Naive thymus-derived CD4-positive, alpha-beta T cell (primary cell): ENCODE measurements around the gene CXCL5. TPM values are rescaled to one million over a fixed set of nuclear protein-coding genes. Genes with fewer than 3 reads are reported as not detected.

ENCODE experiments used
- ATAC-seq: fragments of 150-1000 bp; cut with Tn5 transposase; 2 replicates; pipeline ENCODE4 v1.10.0; 2021; ENCODE audit warnings: mild to moderate bottlenecking, moderate library complexity
- CTCF ChIA-PET: fragments of 350-600 bp; sonication (Branson Sonifier 250); formaldehyde crosslinking; loops from one replicate; lab custom pipeline; 2021; ENCODE audit warnings: antibody characterized with exemption; lab: Charles Lee
- POLR2A ChIA-PET: fragments of 350-600 bp; sonication (Branson Sonifier 250); formaldehyde crosslinking; loops from one replicate; lab custom pipeline; 2021; ENCODE audit warnings: antibody characterized with exemption, inconsistent platforms; lab: Charles Lee
- DNase-seq, 9 donors: peaks; one replicate each; pipeline versions ENCODE4 v3.0.0 to v3.0.0-alpha.2; 2020 to 2022; ENCODE audit warnings: mixed read lengths in 1 of 9
- H3K27ac ChIP-seq: one replicate; pipeline ENCODE4 v1.7.0; 2013; ENCODE audit warnings: mild to moderate bottlenecking, low read depth, low read length, moderate library complexity
- H3K27me3 ChIP-seq, 2 donors: one replicate each; pipeline ENCODE4 v1.7.0; 2013; ENCODE audit warnings: low read length in 2 of 2, mild to moderate bottlenecking in 2 of 2, moderate library complexity in 2 of 2; ENCODE audit not compliant: control insufficient read depth in 2 of 2, insufficient read depth in 2 of 2
- H3K36me3 ChIP-seq, 3 experiments: 1 replicate in 2 of 3; 2 replicates in 1 of 3; pipeline ENCODE4 v1.7.0; 2013; ENCODE audit warnings: low read length in 3 of 3, mild to moderate bottlenecking in 3 of 3, moderate library complexity in 1 of 3; ENCODE audit not compliant: insufficient read depth in 3 of 3, control insufficient read depth in 2 of 3
- H3K4me1 ChIP-seq, 2 donors: one replicate each; pipeline ENCODE4 v1.7.0; 2013; ENCODE audit warnings: low read length in 2 of 2, mild to moderate bottlenecking in 2 of 2, moderate library complexity in 1 of 2; ENCODE audit not compliant: control insufficient read depth in 2 of 2, insufficient read depth in 2 of 2
- H3K4me3 ChIP-seq: 2 replicates; pipeline ENCODE4 v1.7.0; 2013; ENCODE audit warnings: mild to moderate bottlenecking, low read length
- H3K9me3 ChIP-seq, 3 experiments: 1 replicate in 2 of 3; 2 replicates in 1 of 3; pipeline ENCODE4 v1.7.0; 2013; ENCODE audit warnings: low read length in 3 of 3; ENCODE audit not compliant: control insufficient read depth in 2 of 3
- H3K27ac Mint-ChIP-seq, 9 donors: one replicate each; pipeline ENCODE4 v1.8.0; 2020 to 2022; ENCODE audit warnings: mixed read lengths in 9 of 9, mild to moderate bottlenecking in 8 of 9, moderate library complexity in 5 of 9, inconsistent platforms in 2 of 9
- H3K27me3 Mint-ChIP-seq, 5 donors: one replicate each; pipeline ENCODE4 v1.8.0; 2021 to 2022; ENCODE audit warnings: mixed read lengths in 5 of 5, mild to moderate bottlenecking in 1 of 5
- H3K36me3 Mint-ChIP-seq, 5 donors: one replicate each; pipeline ENCODE4 v1.8.0; 2020 to 2022; ENCODE audit warnings: mixed read lengths in 5 of 5, mild to moderate bottlenecking in 3 of 5, inconsistent platforms in 1 of 5
- H3K4me1 Mint-ChIP-seq, 7 donors: one replicate each; pipeline ENCODE4 v1.8.0; 2020 to 2022; ENCODE audit warnings: mixed read lengths in 7 of 7, mild to moderate bottlenecking in 3 of 7, inconsistent platforms in 1 of 7
- H3K4me3 Mint-ChIP-seq, 10 donors: one replicate each; pipeline ENCODE4 v1.8.0; 2020 to 2022; ENCODE audit warnings: mild to moderate bottlenecking in 10 of 10, mixed read lengths in 10 of 10, moderate library complexity in 6 of 10, inconsistent platforms in 2 of 10
- H3K9me3 Mint-ChIP-seq, 11 donors: one replicate each; pipeline ENCODE4 v1.8.0; 2020 to 2022; ENCODE audit warnings: mixed read lengths in 11 of 11, mild to moderate bottlenecking in 4 of 11, inconsistent platforms in 1 of 11, moderate library complexity in 1 of 11
- intact Hi-C, 2 donors: fragments of 100-400 bp; cut with micrococcal nuclease; formaldehyde crosslinking; loops; one replicate each; pipeline ENCODE4 v1.15.1; 2023
- polyA plus RNA-seq, 2 donors: library from polyadenylated mRNA; unstranded; fragments of 300-500 nt; fragmentation: Illumina TruSeq; gene quantifications; one replicate each; pipeline ENCODE4 v1.2.3, GENCODE V29; 2021
- total RNA-seq, 6 experiments: library from RNA in 5 of 6; stranded (reverse) in 5 of 6; gene quantifications; 1 replicate in 5 of 6; 2 replicates in 1 of 6; pipeline ENCODE4 v1.2.3 and lab custom pipeline; 2021 to 2026

Gene CXCL5
- total and polyA plus RNA-seq, 7 experiments from 2014 or later: 0.29 TPM; not detected in 6

DNA sequence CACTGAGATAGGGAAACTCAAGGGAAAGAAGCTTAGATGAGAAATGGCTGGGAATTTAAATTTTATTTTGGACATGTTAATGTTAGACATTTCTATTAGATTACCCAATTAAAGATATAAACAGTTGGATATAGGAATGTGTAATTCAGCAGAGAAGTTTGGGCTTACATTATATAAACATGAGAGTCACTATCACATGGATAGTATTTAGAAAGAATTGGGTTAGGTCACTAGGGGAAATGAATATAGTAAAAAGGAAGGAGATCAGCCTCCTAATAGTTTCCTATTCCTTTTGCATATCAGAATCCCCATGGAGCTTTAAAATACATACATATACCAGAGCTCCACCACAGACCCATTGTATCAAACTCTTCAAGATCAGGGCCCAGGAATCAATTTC, 19.6 kb upstream of the CXCL5 start:
- Histone ChIP-seq H3K4me3 (no peak overlapping the region), H3K36me3 (no peaks in the 10 kb centered on the region), H3K27ac (no peak overlapping the region), H3K27me3 (no peaks in the 10 kb centered on the region), H3K4me1 (no peaks in the 10 kb centered on the region), H3K9me3 (no peaks in the 10 kb centered on the region)
- H3K4me3 Mint-ChIP-seq: no peak overlapping the region
- peak; percentile 28 for ATAC-seq
- peaks cover 0 to 12% (median 4%) of the 10 kb centered on the region in 5 donors for H3K27me3 Mint-ChIP-seq
- H3K4me1 Mint-ChIP-seq: peaks cover 0 to 19% (median 0%) of the 10 kb centered on the region in 7 donors
- ChIA-PET POLR2A (no interaction called here), CTCF (no interaction called here)
- intact Hi-C loops: no loop called here
- H3K36me3 Mint-ChIP-seq: no peaks in the 10 kb centered on the region
- H3K9me3 Mint-ChIP-seq: peaks cover 0 to 5% (median 0%) of the 10 kb centered on the region in 11 donors
- no peak overlapping the region for H3K27ac Mint-ChIP-seq
- DNase-seq: no peak

DNA sequence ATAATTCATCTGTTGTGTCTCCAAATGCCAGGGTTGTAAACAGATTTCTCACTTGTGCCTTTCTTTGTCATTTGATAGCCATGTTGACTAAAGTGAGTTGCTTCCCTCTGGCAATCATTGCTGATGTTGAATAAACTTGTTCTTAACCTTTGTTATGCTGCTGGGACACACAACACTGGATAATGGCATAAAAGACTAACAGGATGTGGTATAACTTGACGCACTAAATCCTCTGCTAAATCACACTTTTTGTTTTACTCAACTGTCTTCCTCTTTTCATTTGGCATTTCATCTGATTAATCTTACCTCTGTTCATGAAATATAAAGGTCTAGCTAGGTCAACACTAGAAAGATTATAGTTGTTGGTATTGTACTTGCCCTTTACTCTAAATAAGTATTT, 17.6 kb upstream of the CXCL5 start:
- CTCF ChIA-PET: no interaction called here
- intact Hi-C loops: no loop called here
- peak; percentile 72 for ATAC-seq

DNA sequence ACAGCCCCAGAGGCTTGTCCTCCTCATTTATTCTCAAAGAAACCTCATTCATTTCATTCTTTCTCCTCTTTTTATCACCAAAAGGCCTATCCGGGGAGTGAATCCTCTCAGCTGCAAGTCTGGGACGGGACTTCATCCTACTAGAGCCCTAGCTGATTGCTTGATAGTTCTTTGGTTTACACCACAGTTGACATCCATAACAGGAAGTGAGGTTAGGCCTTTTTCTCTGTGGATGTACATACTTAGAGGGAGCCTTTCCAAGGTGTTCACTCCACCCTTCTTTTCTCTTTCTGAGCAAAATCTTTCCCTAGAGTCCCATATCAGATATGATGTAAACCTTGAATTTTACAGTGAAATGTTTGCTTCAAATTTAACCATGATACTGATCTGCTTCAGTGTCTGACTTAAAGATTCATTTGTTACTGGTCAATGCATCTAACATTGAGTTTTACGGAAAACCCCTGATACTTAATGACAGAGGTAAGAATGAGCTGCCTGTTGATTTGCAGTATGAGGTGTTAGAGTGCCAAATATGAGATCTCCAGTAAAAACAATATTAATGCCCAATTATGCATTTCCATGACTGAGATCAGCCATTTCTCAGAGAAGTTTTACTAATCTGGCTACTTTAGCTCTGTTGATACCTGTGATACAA, 16.8 kb upstream of the CXCL5 start:
- Mint-ChIP-seq H3K27me3 (peaks cover 0 to 14% (median 11%) of the 10 kb centered on the region in 5 donors), H3K27ac (peak overlapping the region in 2 of 9 donors; percentile 4 to 26), H3K4me1 (peaks cover 0 to 19% (median 0%) of the 10 kb centered on the region in 7 donors), H3K36me3 (no peaks in the 10 kb centered on the region), H3K4me3 (no peak overlapping the region), H3K9me3 (peaks cover 0 to 6% (median 0%) of the 10 kb centered on the region in 11 donors)
- Histone ChIP-seq H3K27ac (no peak overlapping the region), H3K4me3 (no peak overlapping the region), H3K27me3 (no peaks in the 10 kb centered on the region), H3K4me1 (no peaks in the 10 kb centered on the region), H3K9me3 (no peaks in the 10 kb centered on the region), H3K36me3 (no peaks in the 10 kb centered on the region)
- CTCF ChIA-PET: no interaction called here
- DNase-seq: no peak
- intact Hi-C loops: no loop called here
- no peak for ATAC-seq
- POLR2A ChIA-PET: no interaction called here

More for the DNA sequence above, 17.6 kb upstream of the CXCL5 start:
- Mint-ChIP-seq H3K27ac (peak overlapping the region in 3 of 9 donors; percentile 2 to 81 (median 18)), H3K36me3 (no peaks in the 10 kb centered on the region), H3K4me1 (peaks cover 0 to 19% (median 0%) of the 10 kb centered on the region in 7 donors), H3K4me3 (no peak overlapping the region), H3K27me3 (peaks cover 0 to 10% (median 6%) of the 10 kb centered on the region in 5 donors), H3K9me3 (peaks cover 0 to 5% (median 0%) of the 10 kb centered on the region in 11 donors)
- Histone ChIP-seq H3K27ac (no peak overlapping the region), H3K9me3 (no peaks in the 10 kb centered on the region), H3K4me3 (no peak overlapping the region), H3K36me3 (no peaks in the 10 kb centered on the region), H3K27me3 (no peaks in the 10 kb centered on the region), H3K4me1 (no peaks in the 10 kb centered on the region)
- DNase-seq: peak in 3 of 9 donors; percentile 11 to 40 (median 27)
- POLR2A ChIA-PET: no interaction called here

DNA sequence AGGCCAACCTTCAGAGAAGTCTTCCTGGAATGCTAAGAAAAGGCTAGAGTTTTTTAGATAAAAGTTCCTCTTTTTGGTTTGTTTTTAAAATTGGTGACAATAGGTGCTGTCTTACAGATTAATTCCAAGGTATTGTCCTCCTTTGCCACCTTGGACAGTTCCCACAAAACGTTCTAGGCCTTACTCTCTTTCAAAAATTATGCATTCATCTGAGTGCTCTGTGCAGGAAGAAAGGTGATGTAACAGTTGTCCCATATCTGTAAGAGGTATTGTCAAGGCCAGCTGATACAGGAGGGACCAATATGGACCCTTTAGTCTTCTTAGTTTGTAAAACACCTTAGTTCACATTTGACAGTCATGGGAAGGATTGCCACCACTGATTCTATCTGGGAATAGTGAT, 15.9 kb upstream of the CXCL5 start:
- POLR2A ChIA-PET: no interaction called here
- CTCF ChIA-PET: no interaction called here
- Histone ChIP-seq H3K4me1 (no peaks in the 10 kb centered on the region), H3K9me3 (no peaks in the 10 kb centered on the region), H3K4me3 (no peak overlapping the region), H3K36me3 (no peaks in the 10 kb centered on the region), H3K27ac (no peak overlapping the region), H3K27me3 (no peaks in the 10 kb centered on the region)
- Mint-ChIP-seq H3K4me1 (peaks cover 0 to 19% (median 0%) of the 10 kb centered on the region in 7 donors), H3K4me3 (no peak overlapping the region), H3K36me3 (no peaks in the 10 kb centered on the region), H3K27ac (no peak overlapping the region), H3K9me3 (peaks cover 0 to 6% (median 0%) of the 10 kb centered on the region in 11 donors), H3K27me3 (peaks cover 0 to 14% (median 11%) of the 10 kb centered on the region in 5 donors)
- intact Hi-C loops: no loop called here
- DNase-seq (no peak), ATAC-seq (no peak)

DNA sequence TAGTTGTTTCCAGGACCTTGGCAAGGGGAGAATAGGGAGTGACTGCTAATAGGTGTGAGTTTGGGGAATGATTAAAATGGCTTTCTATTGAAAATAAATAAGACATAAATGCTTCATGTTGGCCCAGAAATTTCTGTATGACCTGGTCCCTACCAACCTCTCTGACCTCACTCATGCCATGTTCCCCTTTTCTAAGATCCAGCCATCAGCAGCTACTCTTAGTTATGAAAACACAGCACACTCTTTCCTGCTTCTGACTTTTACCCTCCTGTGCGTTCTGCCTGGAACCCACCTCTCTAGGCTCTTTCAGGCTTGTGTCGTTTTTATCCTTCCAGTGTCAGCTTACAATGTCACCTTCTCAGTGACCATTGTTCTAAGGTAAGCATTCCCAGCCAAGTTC, 14.8 kb upstream of the CXCL5 start:
- no peak overlapping the region for H3K4me3 ChIP-seq
- Mint-ChIP-seq H3K9me3 (peaks cover 0 to 6% (median 0%) of the 10 kb centered on the region in 11 donors), H3K36me3 (no peaks in the 10 kb centered on the region), H3K27ac (no peak overlapping the region), H3K4me3 (no peak overlapping the region), H3K4me1 (peaks cover 0 to 16% (median 0%) of the 10 kb centered on the region in 7 donors), H3K27me3 (peaks cover 0 to 14% (median 7%) of the 10 kb centered on the region in 5 donors)
- no peak overlapping the region for H3K27ac ChIP-seq
- no peak for DNase-seq
- no peaks in the 10 kb centered on the region for H3K4me1 ChIP-seq
- ChIA-PET CTCF (no interaction called here), POLR2A (no interaction called here)
- no peaks in the 10 kb centered on the region for H3K27me3 ChIP-seq
- no peak for ATAC-seq
- intact Hi-C loops: no loop called here
- H3K9me3 ChIP-seq: no peaks in the 10 kb centered on the region
- H3K36me3 ChIP-seq: no peaks in the 10 kb centered on the region

DNA sequence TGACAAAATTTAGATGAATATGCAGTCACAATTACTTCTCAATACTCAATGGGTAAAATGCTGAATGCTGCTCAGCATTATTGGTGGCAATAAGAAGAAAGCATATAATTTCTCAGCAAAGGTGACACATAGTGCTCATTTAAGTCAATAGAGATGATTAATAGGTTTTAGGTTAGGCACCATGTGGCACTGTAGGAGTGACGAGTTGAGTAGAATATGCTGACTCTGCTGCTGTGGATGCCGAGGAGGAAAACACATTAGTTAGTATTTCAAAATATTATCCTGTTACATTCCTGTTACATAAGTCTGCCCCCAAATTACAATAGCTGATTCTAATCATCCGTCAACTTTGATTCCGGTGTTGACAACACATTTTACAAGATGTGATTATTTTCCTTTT, 13.7 kb upstream of the CXCL5 start:
- Histone ChIP-seq H3K4me1 (no peaks in the 10 kb centered on the region), H3K9me3 (no peaks in the 10 kb centered on the region), H3K4me3 (no peak overlapping the region), H3K27ac (no peak overlapping the region), H3K27me3 (no peaks in the 10 kb centered on the region), H3K36me3 (no peaks in the 10 kb centered on the region)
- no peak for DNase-seq
- peak; percentile 18 for ATAC-seq
- intact Hi-C loops: no loop called here
- peaks cover 0 to 16% (median 0%) of the 10 kb centered on the region in 7 donors for H3K4me1 Mint-ChIP-seq
- no peak overlapping the region for H3K4me3 Mint-ChIP-seq
- peaks cover 0 to 14% (median 7%) of the 10 kb centered on the region in 5 donors for H3K27me3 Mint-ChIP-seq
- CTCF ChIA-PET: no interaction called here
- peaks cover 0 to 6% (median 0%) of the 10 kb centered on the region in 11 donors for H3K9me3 Mint-ChIP-seq
- H3K27ac Mint-ChIP-seq: no peak overlapping the region
- H3K36me3 Mint-ChIP-seq: no peaks in the 10 kb centered on the region
- POLR2A ChIA-PET: no interaction called here

DNA sequence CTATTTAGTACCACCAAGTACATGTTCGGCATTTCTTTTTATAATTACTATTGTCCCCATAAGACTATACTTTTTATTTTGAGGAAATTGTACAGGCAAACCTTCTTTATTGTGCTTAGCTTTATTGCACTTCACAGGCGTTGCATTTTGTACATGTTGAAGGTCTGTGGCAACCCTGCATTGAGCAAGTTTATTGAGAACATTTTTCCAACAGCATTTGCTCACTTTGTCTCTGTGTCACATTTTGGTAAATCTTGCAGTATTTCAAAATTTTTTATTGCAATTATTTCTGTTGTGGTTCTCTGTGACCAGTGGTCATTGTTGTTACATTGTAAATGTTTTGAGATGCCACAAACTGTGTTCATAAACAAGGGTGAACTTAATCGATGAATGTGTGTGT, 10.8 kb upstream of the CXCL5 start:
- Mint-ChIP-seq H3K27me3 (peaks cover 0 to 12% (median 7%) of the 10 kb centered on the region in 5 donors), H3K4me1 (peaks cover 0 to 2% (median 0%) of the 10 kb centered on the region in 7 donors), H3K9me3 (peaks cover 0 to 6% (median 0%) of the 10 kb centered on the region in 11 donors), H3K36me3 (no peaks in the 10 kb centered on the region), H3K27ac (no peak overlapping the region), H3K4me3 (no peak overlapping the region)
- H3K9me3 ChIP-seq: no peaks in the 10 kb centered on the region
- no peak for DNase-seq
- no peak overlapping the region for H3K27ac ChIP-seq
- no peaks in the 10 kb centered on the region for H3K27me3 ChIP-seq
- no peak for ATAC-seq
- H3K4me3 ChIP-seq: no peak overlapping the region
- POLR2A ChIA-PET: no interaction called here
- H3K36me3 ChIP-seq: no peaks in the 10 kb centered on the region
- H3K4me1 ChIP-seq: no peaks in the 10 kb centered on the region
- intact Hi-C loops: no loop called here
- CTCF ChIA-PET: no interaction called here
